ENCODE data around the gene COG1. TPM values are rescaled to one million over a fixed set of nuclear protein-coding genes. Genes with fewer than 3 reads are reported as not detected.

Gene COG1
- total and polyA plus RNA-seq, 8 donors, result 11.6 to 68.9 (median 17.9) TPM

- no peaks in the 10 kb centered on the region for H3K9me3 ChIP-seq
- DNase-seq, result no peak
- no peak for TF ChIP-seq POLR2A (IDR thresholded peaks at IDR 0.05)
- no peak for TF ChIP-seq CTCF (IDR thresholded peaks at IDR 0.05)
- TF ChIP-seq EP300 (IDR thresholded peaks at IDR 0.05), result no peak
- no peak for TF ChIP-seq POLR2AphosphoS5 (IDR thresholded peaks at IDR 0.05)
- peaks cover 24 to 50% (median 33%) of the 10 kb centered on the region in 4 donors for H3K4me1 ChIP-seq
- peaks cover 0 to 14% (median 10%) of the 10 kb centered on the region in 4 donors for H3K36me3 ChIP-seq
- H3K4me3 ChIP-seq, result no peak overlapping the region
- 91 to 100% (median 94%) methylated on average over 2 of the region's 2 CpGs for WGBS, 5 donors
- intact Hi-C loops (cut with DNase I; ENCODE audit: low total_unique reads), result no loop called here
- no peaks in the 10 kb centered on the region for H3K27me3 ChIP-seq
- H3K27ac ChIP-seq, result no peak overlapping the region
These were observed 31.4 kb downstream of the COG1 start for GRCh38 chr17:73224237-73224636.

GRCh38 chr17:73224663-73225305 is 31.9 kb downstream of the COG1 start:
- H3K27ac ChIP-seq, result no peak overlapping the region
- WGBS, 5 donors, result 79 to 91% (median 84%) methylated on average over 5 of the region's 5 CpGs
- no peak overlapping the region for H3K4me3 ChIP-seq
- no peak for DNase-seq
- peaks cover 0 to 11% (median 8%) of the 10 kb centered on the region in 4 donors for H3K36me3 ChIP-seq
- intact Hi-C loops (cut with DNase I; ENCODE audit: low total_unique reads), result no loop called here
- H3K27me3 ChIP-seq, result no peaks in the 10 kb centered on the region
- no peaks in the 10 kb centered on the region for H3K9me3 ChIP-seq
- H3K4me1 ChIP-seq, result peaks cover 25 to 52% (median 37%) of the 10 kb centered on the region in 4 donors
- TF ChIP-seq EP300 (IDR thresholded peaks at IDR 0.05) (no peak), CTCF (IDR thresholded peaks at IDR 0.05) (no peak), POLR2AphosphoS5 (IDR thresholded peaks at IDR 0.05) (no peak), POLR2A (IDR thresholded peaks at IDR 0.05) (no peak)

GRCh38 chr17:73226556-73227172 is 33.8 kb downstream of the COG1 start:
- Histone ChIP-seq H3K36me3 (peaks cover 0 to 11% (median 3%) of the 10 kb centered on the region in 4 donors), H3K27me3 (no peaks in the 10 kb centered on the region), H3K9me3 (no peaks in the 10 kb centered on the region), H3K4me1 (peaks cover 37 to 70% (median 53%) of the 10 kb centered on the region in 4 donors), H3K27ac (peak overlapping the region in 1 of 5 donors; percentile 51), H3K4me3 (no peak overlapping the region)
- whole genome bisulfite sequencing, 5 donors, result 48 to 56% (median 55%) methylated on average over 3 of the region's 3 CpGs
- TF ChIP-seq EP300 (IDR thresholded peaks at IDR 0.05) (no peak), CTCF (IDR thresholded peaks at IDR 0.05) (no peak), POLR2A (IDR thresholded peaks at IDR 0.05) (no peak), POLR2AphosphoS5 (IDR thresholded peaks at IDR 0.05) (no peak)
- intact Hi-C loops (cut with DNase I; ENCODE audit: low total_unique reads), result no loop called here
- DNase-seq, result no peak

- no peak for DNase-seq
- peaks cover 37 to 70% (median 53%) of the 10 kb centered on the region in 4 donors for H3K4me1 ChIP-seq
- H3K27me3 ChIP-seq, result no peaks in the 10 kb centered on the region
- peaks cover 0 to 11% (median 3%) of the 10 kb centered on the region in 4 donors for H3K36me3 ChIP-seq
- no peaks in the 10 kb centered on the region for H3K9me3 ChIP-seq
- intact Hi-C loops (cut with DNase I; ENCODE audit: low total_unique reads), result no loop called here
- TF ChIP-seq CTCF (IDR thresholded peaks at IDR 0.05), result no peak
- no peak for TF ChIP-seq POLR2A (IDR thresholded peaks at IDR 0.05)
- no peak overlapping the region for H3K4me3 ChIP-seq
- WGBS, 5 donors, result 58 to 71% (median 60%) methylated on average over 3 of the region's 3 CpGs
- peak overlapping the region in 2 of 5 donors; percentile 51 to 58 for H3K27ac ChIP-seq
These were observed 34.5 kb downstream of the COG1 start for GRCh38 chr17:73227379-73227778.
